ENCODE data around the gene SLC6A17. TPM values are rescaled to one million over a fixed set of nuclear protein-coding genes. Genes with fewer than 3 reads are reported as not detected.

The SLC6A17 gene
- total and polyA plus RNA-seq, 9 of the 15 experiments (the other 6 are each of a cell fraction or from before 2014, with no cell fraction given) = not detected

DNA sequence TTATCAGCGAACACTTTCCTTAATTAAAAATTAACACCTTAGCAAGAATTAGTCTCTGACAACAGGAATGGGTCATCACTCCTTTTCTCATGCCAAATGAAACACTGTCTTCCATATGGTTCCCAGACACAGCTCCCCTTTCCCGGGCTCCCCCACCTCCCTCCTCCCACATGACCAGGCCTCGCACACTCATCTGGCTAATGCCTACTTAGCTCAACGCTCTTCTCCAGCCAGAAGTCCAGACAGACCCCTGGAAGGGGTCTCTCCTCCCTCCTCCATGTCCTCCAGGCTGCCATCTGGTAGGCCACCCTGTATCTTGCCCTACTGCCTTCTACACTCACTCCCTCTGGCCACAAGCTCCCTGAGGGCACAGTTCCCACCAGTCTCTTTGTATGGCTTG is 99.7 kb downstream of the SLC6A17 start (continued):
- TF ChIP-seq, protein P1, sequence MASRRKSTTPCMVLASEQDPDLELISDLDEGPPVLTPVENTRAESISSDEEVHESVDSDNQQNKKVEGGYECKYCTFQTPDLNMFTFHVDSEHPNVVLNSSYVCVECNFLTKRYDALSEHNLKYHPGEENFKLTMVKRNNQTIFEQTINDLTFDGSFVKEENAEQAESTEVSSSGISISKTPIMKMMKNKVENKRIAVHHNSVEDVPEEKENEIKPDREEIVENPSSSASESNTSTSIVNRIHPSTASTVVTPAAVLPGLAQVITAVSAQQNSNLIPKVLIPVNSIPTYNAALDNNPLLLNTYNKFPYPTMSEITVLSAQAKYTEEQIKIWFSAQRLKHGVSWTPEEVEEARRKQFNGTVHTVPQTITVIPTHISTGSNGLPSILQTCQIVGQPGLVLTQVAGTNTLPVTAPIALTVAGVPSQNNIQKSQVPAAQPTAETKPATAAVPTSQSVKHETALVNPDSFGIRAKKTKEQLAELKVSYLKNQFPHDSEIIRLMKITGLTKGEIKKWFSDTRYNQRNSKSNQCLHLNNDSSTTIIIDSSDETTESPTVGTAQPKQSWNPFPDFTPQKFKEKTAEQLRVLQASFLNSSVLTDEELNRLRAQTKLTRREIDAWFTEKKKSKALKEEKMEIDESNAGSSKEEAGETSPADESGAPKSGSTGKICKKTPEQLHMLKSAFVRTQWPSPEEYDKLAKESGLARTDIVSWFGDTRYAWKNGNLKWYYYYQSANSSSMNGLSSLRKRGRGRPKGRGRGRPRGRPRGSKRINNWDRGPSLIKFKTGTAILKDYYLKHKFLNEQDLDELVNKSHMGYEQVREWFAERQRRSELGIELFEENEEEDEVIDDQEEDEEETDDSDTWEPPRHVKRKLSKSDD (conservative IDR thresholded peaks at IDR 0.05; ENCODE audit: low read length) = no peak

DNA sequence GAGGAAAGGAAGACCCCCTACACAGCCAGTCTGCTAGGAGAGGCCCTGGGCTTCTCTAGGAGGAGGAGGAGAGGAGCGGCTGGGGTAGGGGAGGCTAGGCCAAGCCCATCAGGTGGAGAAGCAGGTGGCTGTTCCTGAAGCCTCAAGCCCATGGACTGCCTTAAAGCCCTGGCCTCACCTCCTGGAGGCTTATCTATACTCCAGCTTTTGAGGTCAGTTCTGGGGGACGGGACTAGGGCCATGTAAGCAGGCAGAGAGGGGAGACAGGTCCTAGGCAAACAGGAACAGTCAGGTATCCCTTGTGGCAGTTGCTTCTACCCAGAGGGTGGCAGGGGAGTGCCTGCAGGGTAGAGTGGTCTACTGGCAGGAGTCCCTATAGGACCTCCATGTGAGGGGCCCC is 100.5 kb downstream of the SLC6A17 start:
- Histone ChIP-seq H4K20me1 (replicated peaks; ENCODE audit: control insufficient read depth, insufficient read depth, low read length) (no peaks in the 10 kb centered on the region), H3K9ac (ENCODE audit: insufficient read depth in 1 of 2, low read depth in 2 of 2, low read length in 2 of 2) (no peak overlapping the region), H2AFZ (ENCODE audit: low read depth, low read length) (no peak overlapping the region), H3K27me3 (ENCODE audit: control insufficient read depth in 2 of 2, insufficient read depth in 2 of 2, low read length in 2 of 2) (peaks cover 24 to 48% of the 10 kb centered on the region in 2 experiments), H3K79me2 (ENCODE audit: control insufficient read depth, insufficient read depth, low read length) (no peaks in the 10 kb centered on the region), H3K9me3 (replicated peaks; ENCODE audit: control insufficient read depth, insufficient read depth, low read depth, low read length) (no peaks in the 10 kb centered on the region), H3K4me2 (ENCODE audit: insufficient read depth, low read length) (no peak overlapping the region), H3K36me3 (ENCODE audit: control insufficient read depth, insufficient read depth, low read length) (no peaks in the 10 kb centered on the region), H3K9me1 (ENCODE audit: control insufficient read depth, insufficient read depth, low read length) (no peaks in the 10 kb centered on the region), H3K4me1 (replicated peaks in 1 of 2; ENCODE audit: control insufficient read depth in 2 of 2, insufficient read depth in 2 of 2, low read length in 2 of 2) (no peaks in the 10 kb centered on the region), H3K27ac (ENCODE audit: extremely low read depth, low read depth, low read length) (no peak overlapping the region), H3K4me3 (no peak overlapping the region)
- in situ Hi-C loops (cut with MboI) = no loop called here
- no peak for DNase-seq (ENCODE audit: extremely low read depth in 1 of 4, low spot score in 3 of 4)
- FAIRE-seq = no peak
- ChIA-PET CTCF (ENCODE audit: low intra/inter-chr PET ratio) (no interaction called here), POLR2A (no interaction called here)
- no TSS peak for BruUV-seq (replicated peaks)
- no peak for ATAC-seq
- 0% methylated on average over 2 of the region's 2 CpGs for WGBS (ENCODE audit: insufficient coverage, low coverage, missing lambda C conversion rate)
- intact Hi-C loops (cut with micrococcal nuclease) = no loop called here
- no peak for TF ChIP-seq MBD2 (IDR thresholded peaks at IDR 0.05; ENCODE audit: borderline replicate concordance, low read depth)
- no peak for TF ChIP-seq NCOA2 (IDR thresholded peaks at IDR 0.05; ENCODE audit: partially characterized antibody in 2 of 2)
- TF ChIP-seq TAL1 (IDR thresholded peaks at IDR 0.05) = no peak
- no peak for TF ChIP-seq MYNN (IDR thresholded peaks at IDR 0.05)
- TF ChIP-seq MYNN (CRISPR knock-in tag; IDR thresholded peaks at IDR 0.05) = no peak
- no peak for TF ChIP-seq U2AF2 (optimal IDR thresholded peaks at IDR 0.05; ENCODE audit: low read depth, low read length)
- TF ChIP-seq ZNF324 (CRISPR knock-in tag; IDR thresholded peaks at IDR 0.05) = no peak
- no peak for TF ChIP-seq ZNF644 (tag; IDR thresholded peaks at IDR 0.05; ENCODE audit: low read depth)
- TF ChIP-seq CBFA2T2 (conservative IDR thresholded peaks at IDR 0.05) = no peak
- TF ChIP-seq, protein P2, sequence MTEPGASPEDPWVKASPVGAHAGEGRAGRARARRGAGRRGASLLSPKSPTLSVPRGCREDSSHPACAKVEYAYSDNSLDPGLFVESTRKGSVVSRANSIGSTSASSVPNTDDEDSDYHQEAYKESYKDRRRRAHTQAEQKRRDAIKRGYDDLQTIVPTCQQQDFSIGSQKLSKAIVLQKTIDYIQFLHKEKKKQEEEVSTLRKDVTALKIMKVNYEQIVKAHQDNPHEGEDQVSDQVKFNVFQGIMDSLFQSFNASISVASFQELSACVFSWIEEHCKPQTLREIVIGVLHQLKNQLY (CRISPR knock-in tag; conservative IDR thresholded peaks at IDR 0.05) = no peak
- TF ChIP-seq, protein P3, sequence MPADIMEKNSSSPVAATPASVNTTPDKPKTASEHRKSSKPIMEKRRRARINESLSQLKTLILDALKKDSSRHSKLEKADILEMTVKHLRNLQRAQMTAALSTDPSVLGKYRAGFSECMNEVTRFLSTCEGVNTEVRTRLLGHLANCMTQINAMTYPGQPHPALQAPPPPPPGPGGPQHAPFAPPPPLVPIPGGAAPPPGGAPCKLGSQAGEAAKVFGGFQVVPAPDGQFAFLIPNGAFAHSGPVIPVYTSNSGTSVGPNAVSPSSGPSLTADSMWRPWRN (IDR thresholded peaks at IDR 0.05; ENCODE audit: low read depth) = no peak
- TF ChIP-seq FOXP1 (CRISPR knock-in tag; IDR thresholded peaks at IDR 0.05) = no peak
- TF ChIP-seq, protein P4, sequence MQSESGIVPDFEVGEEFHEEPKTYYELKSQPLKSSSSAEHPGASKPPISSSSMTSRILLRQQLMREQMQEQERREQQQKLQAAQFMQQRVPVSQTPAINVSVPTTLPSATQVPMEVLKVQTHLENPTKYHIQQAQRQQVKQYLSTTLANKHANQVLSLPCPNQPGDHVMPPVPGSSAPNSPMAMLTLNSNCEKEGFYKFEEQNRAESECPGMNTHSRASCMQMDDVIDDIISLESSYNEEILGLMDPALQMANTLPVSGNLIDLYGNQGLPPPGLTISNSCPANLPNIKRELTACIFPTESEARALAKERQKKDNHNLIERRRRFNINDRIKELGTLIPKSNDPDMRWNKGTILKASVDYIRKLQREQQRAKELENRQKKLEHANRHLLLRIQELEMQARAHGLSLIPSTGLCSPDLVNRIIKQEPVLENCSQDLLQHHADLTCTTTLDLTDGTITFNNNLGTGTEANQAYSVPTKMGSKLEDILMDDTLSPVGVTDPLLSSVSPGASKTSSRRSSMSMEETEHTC (IDR thresholded peaks at IDR 0.05) = no peak
- TF ChIP-seq MTF1 (CRISPR knock-in tag; IDR thresholded peaks at IDR 0.05; ENCODE audit: borderline replicate concordance) = no peak
- no peak for TF ChIP-seq KLF1 (tag; IDR thresholded peaks at IDR 0.05)

Measured in K562 (cell line).